ENCODE results near the gene RAB6D. TPM values are rescaled to one million over a fixed set of nuclear protein-coding genes. Genes with fewer than 3 reads are reported as not detected.
"Not testable (repeated sequence)": the region's sequence is repeated elsewhere in the genome, so short reads cannot be mapped to it uniquely, and the experiment has no call there.

Gene RAB6D
- total and polyA plus RNA-seq, 4 donors = not detected

DNA sequence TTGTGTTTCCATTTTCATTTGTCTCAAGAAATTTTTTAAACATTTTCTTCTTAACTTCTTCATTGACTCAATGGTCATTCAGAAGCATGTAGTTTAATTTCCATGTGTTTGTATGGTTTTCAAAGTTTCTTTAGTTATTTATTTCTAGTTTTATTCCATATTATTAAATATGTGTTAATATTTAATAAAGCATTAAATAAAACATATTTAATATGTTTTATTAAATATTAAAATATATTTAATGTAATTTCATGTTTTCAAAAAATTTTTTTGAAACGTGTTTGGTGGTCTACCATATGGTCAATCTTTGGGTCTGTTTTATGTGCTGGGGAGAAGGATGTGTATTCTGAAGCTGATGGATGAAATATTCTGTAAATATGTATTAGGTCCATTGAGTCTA, 32.2 kb upstream of the RAB6D start:
- H3K36me3 ChIP-seq (ENCODE audit: control insufficient read depth in 1 of 2, insufficient read depth in 2 of 2, low read length in 1 of 2); ATAC-seq (ENCODE audit: low FRiP score); DNase-seq; H3K9me3 ChIP-seq (ENCODE audit: control insufficient read depth, low read length); H3K27ac ChIP-seq (ENCODE audit: low read depth in 1 of 2, low read length in 2 of 2); H3K4me1 ChIP-seq (ENCODE audit: control insufficient read depth in 1 of 2, insufficient read depth in 2 of 2, low read length in 2 of 2); H3K4me3 ChIP-seq (ENCODE audit: low read length in 2 of 2); H3K27me3 ChIP-seq (ENCODE audit: control insufficient read depth in 1 of 2, insufficient read depth in 2 of 2, low read length in 1 of 2); intact Hi-C loops (cut with DNase I): not testable (repeated sequence)
- 78 to 89% methylated on average over 1 of the region's 1 CpG for WGBS, 2 donors

DNA sequence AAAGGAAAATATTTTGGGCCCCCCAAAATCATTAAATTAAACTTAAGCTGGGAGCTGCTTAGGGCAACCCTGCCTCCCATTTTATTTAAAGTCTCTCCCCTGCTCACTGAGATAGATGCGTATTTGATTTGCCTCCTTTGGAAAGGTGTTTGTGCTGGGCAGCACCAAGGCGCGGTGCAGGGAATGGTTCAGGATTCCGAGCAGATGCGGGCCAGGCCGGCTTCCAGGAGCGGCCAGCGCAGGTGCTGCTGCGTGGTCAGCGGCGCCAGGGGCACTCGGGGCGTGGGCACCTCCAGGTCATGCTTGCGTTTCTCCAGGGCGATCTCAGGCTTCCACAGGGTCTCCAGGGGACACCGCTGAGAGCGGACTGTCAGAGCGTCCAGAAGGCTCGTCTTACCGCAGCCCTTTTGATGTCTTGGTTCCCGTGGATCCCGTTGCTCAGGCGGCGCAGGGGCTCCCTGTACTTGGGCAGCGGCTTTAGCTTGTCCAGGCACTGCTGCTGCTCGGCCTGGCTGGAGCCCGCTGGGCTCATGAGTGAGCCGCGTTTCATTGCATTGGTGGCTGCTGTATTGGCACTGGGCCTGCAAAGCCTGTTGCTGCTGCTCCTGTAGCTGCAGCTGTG, 31.2 kb upstream of the RAB6D start:
- 9 to 13% methylated on average over 28 to 29 of the region's 29 CpGs for WGBS, 2 donors
- H3K4me1 ChIP-seq (ENCODE audit: control insufficient read depth in 1 of 2, insufficient read depth in 2 of 2, low read length in 2 of 2); H3K27me3 ChIP-seq (ENCODE audit: control insufficient read depth in 1 of 2, insufficient read depth in 2 of 2, low read length in 1 of 2); H3K9me3 ChIP-seq (ENCODE audit: control insufficient read depth, low read length); intact Hi-C loops (cut with DNase I); DNase-seq; H3K27ac ChIP-seq (ENCODE audit: low read depth in 1 of 2, low read length in 2 of 2); ATAC-seq (ENCODE audit: low FRiP score); H3K4me3 ChIP-seq (ENCODE audit: low read length in 2 of 2); H3K36me3 ChIP-seq (ENCODE audit: control insufficient read depth in 1 of 2, insufficient read depth in 2 of 2, low read length in 1 of 2): not testable (repeated sequence)

DNA sequence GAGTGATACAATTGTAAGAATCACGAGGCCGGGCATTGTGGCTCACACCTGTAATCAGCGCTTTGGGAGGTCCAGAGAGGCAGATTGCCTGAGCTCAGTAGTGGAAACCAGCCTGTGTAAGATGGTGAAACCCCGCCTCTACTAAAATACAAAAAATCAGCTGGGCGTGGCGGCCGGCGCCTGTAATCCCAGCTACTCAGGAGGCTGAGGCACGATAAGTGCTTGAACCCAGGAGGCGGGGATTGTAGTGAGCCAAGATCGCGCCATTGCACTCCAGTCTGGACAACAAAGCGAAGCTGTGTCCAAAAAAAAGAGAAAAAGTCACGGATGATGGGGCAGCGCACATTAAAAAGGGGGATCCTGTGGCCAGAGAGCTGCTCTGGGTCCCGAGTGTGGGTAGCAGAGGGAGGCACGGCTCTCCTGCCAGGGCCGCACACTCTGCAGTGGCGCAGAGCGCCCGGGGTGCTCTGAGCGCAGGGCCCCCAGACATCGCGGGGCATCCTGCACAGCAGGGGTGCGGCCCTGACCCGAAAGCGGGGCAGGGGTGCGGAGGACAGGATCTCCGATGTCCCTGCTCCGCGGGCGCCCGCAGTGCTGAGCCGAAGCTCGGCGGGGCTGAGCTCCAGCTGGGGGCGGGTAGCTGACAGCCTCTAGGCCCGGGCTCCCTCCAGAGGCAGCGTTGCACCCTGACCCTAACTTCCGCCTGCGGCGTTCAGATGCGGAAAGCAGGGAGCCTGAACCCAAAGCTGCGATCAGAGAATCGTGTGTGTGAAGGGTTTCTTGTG, 30.4 kb upstream of the RAB6D start:
- 8 to 13% methylated on average over 37 to 45 of the region's 45 CpGs for WGBS, 2 donors
- H3K4me3 ChIP-seq (ENCODE audit: low read length in 2 of 2) = no peak overlapping the region

DNA sequence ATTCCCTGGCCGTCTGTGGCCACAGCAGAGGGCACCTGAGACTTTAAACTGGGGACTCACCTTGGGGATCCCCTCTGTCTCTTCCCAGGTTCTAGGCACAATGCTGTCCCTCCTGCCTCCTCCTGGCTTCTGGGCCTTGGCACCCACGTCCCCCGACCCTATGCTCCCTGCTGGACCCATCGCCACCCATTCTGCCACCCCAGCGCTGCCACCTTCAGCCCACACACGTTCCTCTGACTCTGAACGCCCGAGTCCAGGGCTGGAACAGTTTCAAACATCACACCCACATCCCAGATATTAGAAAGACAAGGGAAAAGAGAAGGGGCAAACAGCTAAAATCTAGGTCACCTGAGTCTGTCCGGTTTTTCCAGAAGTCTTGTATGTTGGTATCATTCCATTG, 28.0 kb upstream of the RAB6D start:
- DNase-seq; intact Hi-C loops (cut with DNase I); ATAC-seq (ENCODE audit: low FRiP score); H3K4me1 ChIP-seq (ENCODE audit: control insufficient read depth in 1 of 2, insufficient read depth in 2 of 2, low read length in 2 of 2); H3K27me3 ChIP-seq (ENCODE audit: control insufficient read depth in 1 of 2, insufficient read depth in 2 of 2, low read length in 1 of 2); H3K27ac ChIP-seq (ENCODE audit: low read depth in 1 of 2, low read length in 2 of 2); H3K9me3 ChIP-seq (ENCODE audit: control insufficient read depth, low read length); H3K4me3 ChIP-seq (ENCODE audit: low read length in 2 of 2); H3K36me3 ChIP-seq (ENCODE audit: control insufficient read depth in 1 of 2, insufficient read depth in 2 of 2, low read length in 1 of 2): not testable (repeated sequence)
- WGBS, 2 donors = 65 to 66% methylated on average over 8 of the region's 9 CpGs

More for the DNA sequence above, 30.4 kb upstream of the RAB6D start:
- intact Hi-C loops (cut with DNase I) = no loop called here
- Histone ChIP-seq H3K27ac (ENCODE audit: low read depth in 1 of 2, low read length in 2 of 2) (no peak overlapping the region), H3K9me3 (ENCODE audit: control insufficient read depth, low read length) (no peaks in the 10 kb centered on the region), H3K36me3 (ENCODE audit: control insufficient read depth in 1 of 2, insufficient read depth in 2 of 2, low read length in 1 of 2) (no peaks in the 10 kb centered on the region), H3K27me3 (ENCODE audit: control insufficient read depth in 1 of 2, insufficient read depth in 2 of 2, low read length in 1 of 2) (no peaks in the 10 kb centered on the region), H3K4me1 (ENCODE audit: control insufficient read depth in 1 of 2, insufficient read depth in 2 of 2, low read length in 2 of 2) (no peaks in the 10 kb centered on the region)
- ATAC-seq (ENCODE audit: low FRiP score) (peak; percentile 31), DNase-seq (no peak)

DNA sequence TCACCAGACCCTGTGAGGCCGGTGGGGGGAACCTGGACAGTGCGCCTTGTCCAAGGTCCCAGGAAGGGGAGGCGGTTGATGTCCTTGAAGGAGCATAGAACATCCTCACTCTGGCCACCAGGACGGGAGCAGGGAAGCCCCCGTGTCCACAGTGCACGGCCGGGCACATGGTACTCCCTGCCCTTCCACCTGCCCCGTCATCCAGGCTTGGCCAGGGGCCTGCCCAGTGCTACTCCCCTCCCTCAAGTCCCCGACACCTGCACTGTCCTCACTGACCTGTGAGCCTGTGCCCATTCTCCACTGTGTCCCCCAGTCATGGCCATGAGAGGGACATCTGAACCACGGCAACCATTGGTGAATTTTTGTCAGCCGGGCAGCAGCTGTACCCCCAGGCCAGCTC, 27.5 kb upstream of the RAB6D start:
- not testable (repeated sequence) for DNase-seq

DNA sequence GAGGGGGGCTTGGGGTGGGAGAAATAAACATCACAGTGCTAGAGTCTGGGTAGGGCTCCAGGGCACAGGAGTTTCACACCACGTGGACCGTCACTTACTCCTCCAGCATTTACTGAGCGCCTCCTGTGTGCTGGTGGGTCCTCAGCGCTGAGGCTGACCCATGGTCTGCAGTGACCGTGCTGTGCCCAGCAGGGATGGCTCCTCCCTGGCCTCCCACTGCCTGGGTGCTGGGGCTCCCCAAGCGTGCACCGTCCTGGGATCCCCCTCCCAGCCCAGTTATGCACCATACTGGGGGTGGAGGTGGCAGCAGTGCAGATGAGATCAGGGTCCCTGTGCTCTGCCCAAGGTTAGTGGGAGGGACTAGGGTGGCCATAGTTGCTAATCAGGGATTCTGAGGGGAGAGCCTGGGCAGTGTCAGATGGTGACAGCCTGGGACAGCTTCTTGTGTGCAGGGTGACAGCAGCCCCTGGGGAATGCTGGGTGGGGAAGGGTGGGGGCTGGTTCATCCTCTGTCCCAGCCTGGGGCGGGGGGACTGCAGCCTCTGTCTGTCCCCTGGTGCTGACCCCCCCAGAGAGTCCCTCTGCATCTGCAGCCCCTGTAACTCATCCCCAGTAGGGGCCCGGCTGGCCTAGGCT, 26.6 kb upstream of the RAB6D start:
- not testable (repeated sequence) for DNase-seq; H3K27me3 ChIP-seq (ENCODE audit: control insufficient read depth in 1 of 2, insufficient read depth in 2 of 2, low read length in 1 of 2)
- 79 to 85% methylated on average over 8 to 9 of the region's 9 CpGs for WGBS, 2 donors

More for the DNA sequence above, 27.5 kb upstream of the RAB6D start:
- H3K27ac ChIP-seq (ENCODE audit: low read depth in 1 of 2, low read length in 2 of 2); H3K9me3 ChIP-seq (ENCODE audit: control insufficient read depth, low read length); H3K27me3 ChIP-seq (ENCODE audit: control insufficient read depth in 1 of 2, insufficient read depth in 2 of 2, low read length in 1 of 2); H3K36me3 ChIP-seq (ENCODE audit: control insufficient read depth in 1 of 2, insufficient read depth in 2 of 2, low read length in 1 of 2); H3K4me1 ChIP-seq (ENCODE audit: control insufficient read depth in 1 of 2, insufficient read depth in 2 of 2, low read length in 2 of 2); intact Hi-C loops (cut with DNase I); H3K4me3 ChIP-seq (ENCODE audit: low read length in 2 of 2): not testable (repeated sequence)
- peak; percentile 9 for ATAC-seq (ENCODE audit: low FRiP score)
- 92% methylated on average over 6 to 11 of the region's 11 CpGs for WGBS, 2 donors

DNA sequence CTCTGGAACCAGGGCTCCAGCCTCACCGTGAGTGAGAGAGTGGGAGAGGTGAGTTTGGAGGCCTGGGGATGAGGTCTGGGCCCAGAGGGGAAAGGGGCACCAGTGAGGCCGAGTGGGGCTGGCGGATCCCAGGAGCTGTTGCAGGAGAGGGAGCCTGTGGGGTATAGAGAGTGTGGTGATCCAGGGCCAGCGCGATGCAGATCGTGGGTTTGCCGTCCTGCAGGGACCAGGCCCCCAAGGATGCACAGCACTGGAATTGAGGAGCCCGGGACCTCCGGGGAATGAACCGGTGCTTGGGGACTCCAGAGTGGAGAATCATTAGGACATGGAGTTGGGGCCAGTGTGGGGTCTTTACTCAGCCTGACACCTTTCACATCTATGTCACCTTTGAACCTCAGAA, 25.7 kb upstream of the RAB6D start:
- intact Hi-C loops (cut with DNase I) = no loop called here
- DNase-seq = no peak
- 90% methylated on average over 10 of the region's 10 CpGs for WGBS, 2 donors
- ATAC-seq (ENCODE audit: low FRiP score) = no peak
- Histone ChIP-seq H3K27me3 (ENCODE audit: control insufficient read depth in 1 of 2, insufficient read depth in 2 of 2, low read length in 1 of 2) (no peaks in the 10 kb centered on the region), H3K9me3 (ENCODE audit: control insufficient read depth, low read length) (no peaks in the 10 kb centered on the region), H3K4me1 (ENCODE audit: control insufficient read depth in 1 of 2, insufficient read depth in 2 of 2, low read length in 2 of 2) (no peaks in the 10 kb centered on the region), H3K36me3 (ENCODE audit: control insufficient read depth in 1 of 2, insufficient read depth in 2 of 2, low read length in 1 of 2) (no peaks in the 10 kb centered on the region), H3K4me3 (ENCODE audit: low read length in 2 of 2) (no peak overlapping the region), H3K27ac (ENCODE audit: low read depth in 1 of 2, low read length in 2 of 2) (no peak overlapping the region)

More for the DNA sequence above, 26.6 kb upstream of the RAB6D start:
- ATAC-seq (ENCODE audit: low FRiP score); H3K27ac ChIP-seq (ENCODE audit: low read depth in 1 of 2, low read length in 2 of 2); H3K4me3 ChIP-seq (ENCODE audit: low read length in 2 of 2); H3K9me3 ChIP-seq (ENCODE audit: control insufficient read depth, low read length); H3K36me3 ChIP-seq (ENCODE audit: control insufficient read depth in 1 of 2, insufficient read depth in 2 of 2, low read length in 1 of 2); H3K4me1 ChIP-seq (ENCODE audit: control insufficient read depth in 1 of 2, insufficient read depth in 2 of 2, low read length in 2 of 2); intact Hi-C loops (cut with DNase I): not testable (repeated sequence)

DNA sequence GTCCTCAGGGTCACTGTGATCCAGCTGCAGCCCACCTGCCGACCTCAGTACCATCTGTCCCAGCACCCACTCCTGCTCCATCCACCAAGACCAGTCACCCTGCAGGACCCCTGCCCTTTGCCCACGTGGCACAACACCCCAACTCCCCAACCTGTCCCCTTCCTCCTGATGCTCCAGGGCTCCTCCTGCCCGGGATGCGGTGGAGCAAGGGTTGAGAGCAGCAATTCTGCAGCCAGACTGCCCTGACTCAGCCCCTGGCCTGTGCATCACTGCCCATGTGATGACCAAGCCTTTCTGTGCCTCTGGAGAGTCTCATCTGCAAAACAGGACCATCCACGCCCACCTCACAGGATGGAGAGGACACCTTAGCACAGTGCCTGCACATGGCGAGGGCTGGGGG, 24.9 kb upstream of the RAB6D start:
- H3K4me3 ChIP-seq (ENCODE audit: low read length in 2 of 2); intact Hi-C loops (cut with DNase I); ATAC-seq (ENCODE audit: low FRiP score); H3K27me3 ChIP-seq (ENCODE audit: control insufficient read depth in 1 of 2, insufficient read depth in 2 of 2, low read length in 1 of 2); H3K9me3 ChIP-seq (ENCODE audit: control insufficient read depth, low read length); DNase-seq; H3K27ac ChIP-seq (ENCODE audit: low read depth in 1 of 2, low read length in 2 of 2); H3K36me3 ChIP-seq (ENCODE audit: control insufficient read depth in 1 of 2, insufficient read depth in 2 of 2, low read length in 1 of 2); H3K4me1 ChIP-seq (ENCODE audit: control insufficient read depth in 1 of 2, insufficient read depth in 2 of 2, low read length in 2 of 2): not testable (repeated sequence)
- 62 to 66% methylated on average over 6 of the region's 6 CpGs for WGBS, 2 donors

All from aorta (tissue), 5 donors.